Right renal cortex interstitium (tissue), 3 donors: ENCODE results near the gene TRAK1. TPM values are rescaled to one million over a fixed set of nuclear protein-coding genes. Genes with fewer than 3 reads are reported as not detected.
"Not testable (repeated sequence)": the region's sequence is repeated elsewhere in the genome, so short reads cannot be mapped to it uniquely, and the experiment has no call there.

ENCODE experiments used
- DNase-seq, 3 donors: peaks; one replicate each; pipeline ENCODE4 v3.0.0-alpha.2; 2013; ENCODE audit warnings: low read depth in 3 of 3, low spot score in 2 of 3
- polyA plus RNA-seq, 3 donors: library from polyadenylated mRNA; unstranded; fragments of 120-200 nt; gene quantifications; one replicate each; pipeline ENCODE4 v1.2.1, GENCODE V29; 2013; ENCODE audit not compliant: insufficient read length in 3 of 3

Gene TRAK1, protein sequence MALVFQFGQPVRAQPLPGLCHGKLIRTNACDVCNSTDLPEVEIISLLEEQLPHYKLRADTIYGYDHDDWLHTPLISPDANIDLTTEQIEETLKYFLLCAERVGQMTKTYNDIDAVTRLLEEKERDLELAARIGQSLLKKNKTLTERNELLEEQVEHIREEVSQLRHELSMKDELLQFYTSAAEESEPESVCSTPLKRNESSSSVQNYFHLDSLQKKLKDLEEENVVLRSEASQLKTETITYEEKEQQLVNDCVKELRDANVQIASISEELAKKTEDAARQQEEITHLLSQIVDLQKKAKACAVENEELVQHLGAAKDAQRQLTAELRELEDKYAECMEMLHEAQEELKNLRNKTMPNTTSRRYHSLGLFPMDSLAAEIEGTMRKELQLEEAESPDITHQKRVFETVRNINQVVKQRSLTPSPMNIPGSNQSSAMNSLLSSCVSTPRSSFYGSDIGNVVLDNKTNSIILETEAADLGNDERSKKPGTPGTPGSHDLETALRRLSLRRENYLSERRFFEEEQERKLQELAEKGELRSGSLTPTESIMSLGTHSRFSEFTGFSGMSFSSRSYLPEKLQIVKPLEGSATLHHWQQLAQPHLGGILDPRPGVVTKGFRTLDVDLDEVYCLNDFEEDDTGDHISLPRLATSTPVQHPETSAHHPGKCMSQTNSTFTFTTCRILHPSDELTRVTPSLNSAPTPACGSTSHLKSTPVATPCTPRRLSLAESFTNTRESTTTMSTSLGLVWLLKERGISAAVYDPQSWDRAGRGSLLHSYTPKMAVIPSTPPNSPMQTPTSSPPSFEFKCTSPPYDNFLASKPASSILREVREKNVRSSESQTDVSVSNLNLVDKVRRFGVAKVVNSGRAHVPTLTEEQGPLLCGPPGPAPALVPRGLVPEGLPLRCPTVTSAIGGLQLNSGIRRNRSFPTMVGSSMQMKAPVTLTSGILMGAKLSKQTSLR
- 10 to 100 TPM; 42.0 to 44.3 (median 43.4) TPM for polyA plus RNA-seq

DNA sequence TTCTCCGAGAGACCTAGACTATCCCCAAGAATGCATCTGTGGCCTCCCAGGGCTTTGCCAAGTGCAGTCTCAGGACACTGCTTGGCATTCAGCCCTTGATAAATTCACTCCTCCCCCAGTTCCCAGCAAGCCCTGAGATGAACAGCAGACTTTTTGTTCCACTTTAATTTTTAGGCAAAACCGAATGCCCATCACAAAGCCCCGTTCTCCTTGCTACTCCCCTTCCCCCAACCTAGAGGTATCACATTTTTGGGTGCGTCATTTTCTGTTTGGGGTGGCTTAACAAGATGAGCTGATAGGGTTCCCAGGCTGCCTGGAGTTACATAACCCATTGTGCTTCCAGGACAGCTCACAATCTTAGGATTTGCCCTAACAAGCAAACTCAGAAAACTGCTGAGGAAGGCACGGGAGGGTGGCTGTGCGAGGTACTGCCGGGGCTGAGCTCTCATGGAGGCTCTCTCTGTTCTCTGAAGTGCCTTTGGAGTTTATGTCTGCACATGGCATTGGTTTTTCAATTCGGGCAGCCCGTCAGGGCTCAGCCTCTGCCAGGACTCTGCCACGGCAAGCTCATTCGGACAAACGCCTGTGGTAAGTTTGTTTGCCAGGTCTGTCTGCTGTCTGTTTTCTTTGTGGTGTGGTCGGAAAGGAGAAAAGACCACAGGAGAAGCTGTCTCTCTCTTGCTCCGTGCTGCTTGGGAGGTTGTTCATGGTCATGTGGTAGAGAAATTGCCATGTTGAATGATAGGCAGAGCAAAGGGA is at the start of gene TRAK1:
Gene TRAK1 (plus strand): TSS at position 385 of the 759 bp plus-strand sequence. CDS start 113 bp downstream, at position 498.
- DNase-seq: no peak

DNA sequence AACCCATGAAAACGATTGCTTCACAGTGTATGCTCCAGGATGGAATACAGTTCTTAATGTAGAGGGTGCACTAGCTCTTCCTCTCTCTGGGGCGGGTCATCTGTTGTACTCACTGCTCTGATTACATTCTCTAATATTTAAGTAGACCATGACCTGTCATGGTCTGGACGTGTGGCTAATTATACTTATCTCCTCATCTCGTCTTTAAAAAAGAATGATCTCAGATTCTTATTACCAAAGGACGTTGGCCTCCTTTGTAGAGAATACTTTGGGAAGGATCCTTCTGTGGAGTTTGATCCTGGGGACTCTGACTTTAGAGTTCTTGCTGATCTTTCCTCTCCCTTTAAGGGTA is 48.4 kb upstream of the TRAK1 start:
- no peak for DNase-seq

DNA sequence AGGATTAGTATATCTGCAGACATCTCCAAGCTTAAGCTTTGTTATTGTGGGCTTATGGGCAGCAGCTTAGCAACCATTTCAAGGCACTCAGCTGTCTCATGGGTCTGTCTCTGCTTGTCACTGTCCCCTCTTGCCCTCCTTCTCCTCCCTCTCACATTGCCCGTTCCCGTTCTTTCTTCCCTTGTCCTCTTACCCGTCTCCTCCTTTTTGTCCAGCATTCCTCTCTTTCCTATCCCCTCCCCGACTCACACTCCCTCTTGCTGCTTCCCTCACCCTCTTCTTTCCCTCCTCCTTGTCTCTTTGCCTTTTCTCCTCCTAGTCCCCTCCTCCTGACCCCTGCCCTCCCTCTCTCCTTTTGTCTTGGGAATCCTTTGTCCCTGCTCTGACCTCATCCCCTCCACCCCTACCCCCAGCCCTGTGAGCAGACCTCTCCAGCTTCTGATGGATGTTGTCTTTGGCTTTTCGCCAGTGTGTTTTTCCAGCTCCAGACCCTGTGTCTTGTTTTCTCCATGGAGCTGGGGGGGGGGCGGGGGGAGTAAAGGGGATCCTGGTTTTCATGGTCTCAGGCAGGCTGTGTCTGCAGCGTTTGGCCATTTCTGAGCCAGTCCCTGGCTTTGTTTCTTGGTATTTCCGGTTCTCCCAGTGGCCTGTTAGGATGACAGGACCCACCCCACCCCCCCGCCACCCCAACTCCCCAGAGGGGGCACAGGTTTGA is 47.9 kb upstream of the TRAK1 start:
- DNase-seq: peak; percentile 86 to 89 (median 87)

DNA sequence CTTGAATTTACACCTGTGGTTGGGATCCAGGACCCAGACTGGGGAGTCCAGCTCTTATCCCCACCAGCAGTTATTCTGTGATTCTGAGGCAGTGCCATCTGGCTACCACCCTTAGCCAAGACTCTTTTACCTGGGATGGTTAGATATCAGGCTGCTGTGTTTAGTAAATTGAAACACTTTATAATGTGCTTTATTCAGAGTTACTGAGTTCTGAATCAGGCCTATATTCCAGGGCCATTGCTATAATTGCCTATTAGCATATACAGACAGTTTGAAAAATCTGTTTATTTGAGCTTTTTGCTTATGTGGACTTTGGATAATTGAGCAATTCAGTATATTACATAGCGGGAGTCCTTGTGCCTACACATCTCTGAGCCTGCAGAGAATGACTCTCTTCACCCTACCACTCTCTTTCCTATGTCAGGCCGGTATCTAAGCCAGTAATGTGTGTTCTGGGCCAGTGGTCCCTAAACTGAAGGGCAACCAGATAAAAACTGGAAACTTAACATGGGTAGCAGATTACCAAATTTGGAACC is 45.4 kb upstream of the TRAK1 start:
- no peak for DNase-seq

DNA sequence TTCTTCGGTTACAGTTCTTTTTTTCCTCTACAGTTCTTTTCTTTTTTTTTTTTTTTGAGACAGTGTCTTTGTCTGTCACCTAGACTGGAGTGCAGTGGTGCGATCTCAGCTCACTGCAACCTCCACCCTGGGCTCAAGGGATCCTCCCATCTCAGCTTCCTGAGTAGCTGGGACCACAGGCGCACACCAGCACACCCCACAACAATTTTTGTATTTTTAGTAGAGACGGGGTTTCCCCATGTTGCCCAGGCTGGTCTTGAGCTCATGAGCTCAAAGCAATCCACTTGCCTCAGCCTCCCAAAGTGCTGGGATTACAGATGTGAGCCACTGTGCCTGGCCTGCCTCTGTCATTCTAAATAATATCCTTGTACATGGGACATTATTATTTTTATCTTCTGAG is 42.6 kb upstream of the TRAK1 start:
- not testable (repeated sequence) for DNase-seq

DNA sequence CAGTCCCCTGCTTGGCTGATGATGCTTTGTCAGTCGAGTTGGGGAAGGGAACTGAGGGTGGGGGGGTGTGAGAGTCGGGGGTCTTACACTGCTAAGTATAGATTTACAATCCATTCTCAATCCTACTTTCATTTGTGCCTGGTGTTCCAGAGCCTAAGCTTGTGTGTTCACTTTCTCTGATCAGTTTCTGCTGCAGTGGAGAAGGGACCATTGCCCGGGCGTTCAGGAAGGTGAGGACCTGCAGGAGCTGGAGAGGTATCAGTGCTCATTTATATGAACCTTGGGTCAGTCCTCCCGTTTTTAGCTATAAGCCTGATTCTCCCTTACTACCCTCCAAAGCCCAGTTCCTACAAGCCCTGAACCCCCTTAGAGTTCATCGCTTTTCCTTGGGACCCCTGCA is 41.0 kb upstream of the TRAK1 start:
- no peak for DNase-seq

DNA sequence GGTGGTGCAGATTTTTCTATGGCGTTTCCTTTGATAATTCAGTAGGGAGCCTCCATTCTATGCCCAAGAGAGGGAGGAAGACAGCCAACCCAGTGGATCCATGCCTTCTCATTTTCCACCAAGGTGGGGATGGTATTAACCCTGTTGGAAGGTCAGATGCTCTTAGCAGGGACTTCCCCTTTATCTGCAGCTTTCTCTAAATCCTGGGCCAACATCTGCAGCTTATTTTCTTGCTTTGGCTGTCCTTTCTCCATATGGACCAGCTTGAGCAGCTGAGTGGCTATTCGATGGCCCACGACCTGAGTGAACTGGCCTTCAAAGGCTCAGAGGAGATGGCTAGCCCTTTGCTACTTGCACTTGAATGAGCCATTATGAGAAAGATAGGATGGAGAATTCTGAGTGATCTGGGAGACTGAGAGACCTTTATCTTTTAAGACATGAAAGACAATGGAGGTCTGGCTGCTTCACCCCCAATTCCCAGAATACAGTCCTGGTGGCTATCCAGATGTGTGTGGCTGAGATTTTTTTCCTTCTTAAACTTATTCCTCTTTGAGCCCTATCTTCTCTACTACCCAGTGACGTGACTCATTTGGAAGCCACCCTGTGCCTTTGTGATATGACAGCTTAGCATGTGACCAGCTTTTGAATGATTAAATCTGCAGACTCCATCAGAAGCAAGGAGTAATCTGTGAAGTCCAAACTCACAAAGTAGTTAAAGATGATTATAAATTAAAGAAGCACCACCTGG is 39.6 kb upstream of the TRAK1 start:
- no peak for DNase-seq

DNA sequence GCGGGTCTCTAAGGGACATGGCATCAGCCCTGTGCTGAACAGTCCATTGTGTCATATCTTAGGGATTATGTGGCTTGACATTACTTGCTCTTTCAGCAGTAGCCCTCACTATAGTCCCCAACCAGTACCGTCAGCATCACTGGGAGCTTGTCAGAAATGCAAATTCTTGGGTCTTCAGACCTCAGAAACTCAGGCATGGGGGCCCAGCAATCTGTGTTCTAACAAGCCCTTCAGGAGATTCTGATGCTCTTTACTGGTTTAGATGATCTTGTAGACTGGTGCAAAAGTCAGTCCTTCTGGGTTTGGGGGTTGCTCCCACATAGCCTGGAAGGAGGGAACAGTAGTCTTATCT is 39.0 kb upstream of the TRAK1 start:
- DNase-seq: no peak

DNA sequence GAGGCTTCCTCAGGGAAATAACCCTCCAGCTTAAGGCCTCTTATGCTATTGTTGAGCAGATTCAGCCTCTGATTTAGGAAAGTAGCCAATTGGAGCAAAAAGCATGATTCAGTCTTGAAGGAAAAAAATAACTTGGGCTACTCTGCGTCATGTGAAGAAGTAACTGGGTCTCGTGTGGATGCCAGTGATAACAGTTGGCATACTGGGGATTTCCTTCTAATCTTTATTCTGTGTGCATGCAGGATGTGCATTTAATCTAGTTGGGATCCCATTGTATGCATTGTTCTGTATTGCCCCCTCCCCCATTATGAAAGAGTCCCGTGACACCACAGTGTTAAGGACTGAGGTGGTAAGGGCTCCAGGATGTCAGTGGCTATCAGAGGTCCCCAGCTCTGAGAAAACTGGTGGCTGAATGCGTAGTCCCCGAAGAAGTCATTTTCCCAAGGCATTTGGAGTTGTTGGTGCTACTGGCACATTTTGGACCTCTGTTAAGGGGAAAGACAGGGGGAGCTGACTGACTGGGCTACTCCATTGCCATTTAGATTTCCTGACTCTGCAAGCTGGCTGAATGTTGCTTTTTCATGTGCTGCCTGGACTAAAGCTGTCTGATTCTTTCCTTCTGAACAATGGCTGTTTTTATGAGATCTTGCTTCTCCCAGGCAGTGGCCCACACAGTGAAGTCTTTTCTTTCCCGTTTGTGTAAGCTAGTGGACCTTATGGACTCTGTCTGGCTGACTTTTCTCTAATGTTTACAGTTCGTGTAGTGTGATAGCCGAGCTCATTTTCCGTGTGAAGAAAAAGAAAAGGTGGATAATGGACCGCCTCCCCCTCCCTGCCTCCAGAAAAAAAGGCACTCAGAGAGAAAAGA is 38.4 kb upstream of the TRAK1 start:
- DNase-seq: no peak

DNA sequence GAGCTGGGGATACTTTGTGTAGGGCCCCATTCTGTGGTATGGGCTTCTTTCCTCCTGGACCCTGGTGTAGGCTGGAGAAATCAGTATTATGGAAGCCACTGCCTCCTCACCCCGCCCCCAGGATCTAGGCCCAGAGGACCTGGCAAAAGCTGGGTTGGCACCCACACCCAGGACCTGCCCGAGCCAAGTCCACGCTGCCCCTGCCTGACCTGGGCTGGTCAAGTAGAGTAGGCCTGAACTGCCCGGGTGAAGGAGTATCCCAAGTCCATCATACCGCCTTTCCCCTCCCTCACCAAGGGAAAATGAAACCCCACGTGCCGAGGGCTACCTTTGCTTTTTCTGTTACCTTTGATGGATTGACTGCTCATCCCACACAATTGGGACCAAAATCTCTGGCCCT is 37.7 kb upstream of the TRAK1 start:
- DNase-seq: no peak

DNA sequence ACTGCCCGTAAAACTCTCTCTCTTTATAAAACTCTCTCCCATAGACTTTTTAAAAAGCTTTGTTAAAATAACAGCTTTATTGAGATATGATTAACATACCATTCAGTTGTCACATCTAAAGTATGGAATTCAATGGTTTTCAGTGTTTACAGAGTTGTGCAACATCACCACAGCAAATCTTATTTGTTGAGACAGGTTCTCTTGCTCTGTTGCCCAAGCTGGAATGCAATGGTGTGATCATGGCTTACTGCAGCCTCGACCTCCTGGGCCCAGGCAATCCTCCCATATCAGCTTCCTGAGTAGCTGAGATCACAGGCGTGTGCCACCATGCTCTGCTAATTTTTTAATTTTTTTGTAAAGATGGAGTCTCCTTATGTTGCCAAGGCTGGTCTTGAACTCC is 35.9 kb upstream of the TRAK1 start:
- DNase-seq: no peak

DNA sequence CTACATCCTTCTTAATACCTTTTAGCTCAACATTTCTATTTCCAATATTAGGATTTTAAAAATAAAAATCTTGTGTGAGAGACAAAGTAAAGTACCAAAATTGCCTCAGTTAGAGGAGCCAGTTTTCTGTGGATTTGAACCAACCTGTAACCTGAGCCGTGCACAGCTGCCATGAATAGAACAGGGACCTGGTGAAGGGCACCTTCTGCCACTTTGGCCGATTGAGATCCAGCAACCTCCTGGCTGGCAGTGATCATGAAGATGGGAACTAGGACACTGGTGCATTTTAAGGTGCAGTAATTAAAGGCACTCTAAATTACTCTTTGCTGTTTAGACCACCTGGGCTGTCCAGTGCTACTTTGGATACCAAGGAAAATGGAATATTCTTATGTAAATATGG is 34.3 kb upstream of the TRAK1 start:
- DNase-seq: no peak

DNA sequence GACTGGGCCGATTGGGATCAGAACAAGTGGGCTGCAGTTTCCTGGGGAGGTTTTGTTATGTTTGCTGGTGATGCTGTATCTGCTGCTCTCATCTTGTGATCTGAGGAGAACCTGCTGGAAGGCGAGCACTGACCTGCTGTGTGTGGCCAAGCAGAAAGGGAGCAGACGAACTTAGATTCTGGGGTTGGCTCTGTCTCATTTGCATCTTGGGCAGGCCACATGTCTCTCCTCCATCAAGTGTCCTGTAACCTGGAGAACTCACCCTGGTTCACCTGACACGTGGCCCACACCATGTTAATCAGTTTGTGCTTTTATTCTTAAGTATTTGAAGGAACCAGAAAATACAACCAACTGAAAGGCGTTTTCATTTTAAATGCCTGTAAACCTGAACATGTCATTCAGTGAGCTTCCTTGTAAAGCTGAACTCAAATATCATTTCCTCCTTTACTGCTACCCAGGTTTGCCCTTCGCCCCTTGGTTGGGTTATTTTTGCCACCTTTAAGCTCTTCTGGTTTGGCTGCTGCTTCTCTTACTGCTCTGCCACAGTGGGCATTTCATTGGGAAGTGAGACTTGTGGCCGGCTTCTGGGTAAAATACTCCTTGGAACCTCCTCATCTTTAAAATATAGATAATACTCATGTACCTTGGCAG is 33.5 kb upstream of the TRAK1 start:
- DNase-seq: no peak

DNA sequence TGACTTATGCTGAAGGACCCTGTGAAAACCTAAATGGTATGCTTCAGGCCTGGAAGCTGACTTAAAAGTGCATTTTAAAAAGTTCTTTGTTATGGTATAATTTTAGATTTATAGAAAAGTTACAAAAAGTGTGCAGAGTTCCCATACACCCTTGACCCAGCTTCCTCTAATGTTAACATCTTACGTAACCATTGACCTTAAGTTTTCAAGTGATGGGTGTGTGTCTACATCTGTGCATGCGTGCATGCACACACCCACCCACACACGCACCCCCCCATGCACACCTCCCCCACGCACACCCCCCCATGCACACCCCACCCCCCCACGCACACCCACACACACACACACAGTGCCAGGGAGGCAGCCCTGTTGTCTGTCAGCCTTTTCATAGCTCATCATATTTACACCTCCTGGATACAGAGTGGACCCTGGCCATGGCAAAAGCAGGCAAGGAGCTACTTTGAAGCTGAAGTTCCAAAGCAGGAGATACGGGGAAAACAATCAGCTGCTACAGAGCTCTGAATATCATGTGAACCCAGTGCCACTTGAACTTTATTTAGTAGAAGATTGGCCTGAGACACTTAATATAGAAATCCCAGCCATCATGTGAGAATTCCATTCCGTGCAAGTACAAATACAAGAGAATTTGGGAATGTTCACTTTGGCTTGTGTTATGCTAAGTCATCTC is 30.0 kb upstream of the TRAK1 start:
- no peak for DNase-seq

DNA sequence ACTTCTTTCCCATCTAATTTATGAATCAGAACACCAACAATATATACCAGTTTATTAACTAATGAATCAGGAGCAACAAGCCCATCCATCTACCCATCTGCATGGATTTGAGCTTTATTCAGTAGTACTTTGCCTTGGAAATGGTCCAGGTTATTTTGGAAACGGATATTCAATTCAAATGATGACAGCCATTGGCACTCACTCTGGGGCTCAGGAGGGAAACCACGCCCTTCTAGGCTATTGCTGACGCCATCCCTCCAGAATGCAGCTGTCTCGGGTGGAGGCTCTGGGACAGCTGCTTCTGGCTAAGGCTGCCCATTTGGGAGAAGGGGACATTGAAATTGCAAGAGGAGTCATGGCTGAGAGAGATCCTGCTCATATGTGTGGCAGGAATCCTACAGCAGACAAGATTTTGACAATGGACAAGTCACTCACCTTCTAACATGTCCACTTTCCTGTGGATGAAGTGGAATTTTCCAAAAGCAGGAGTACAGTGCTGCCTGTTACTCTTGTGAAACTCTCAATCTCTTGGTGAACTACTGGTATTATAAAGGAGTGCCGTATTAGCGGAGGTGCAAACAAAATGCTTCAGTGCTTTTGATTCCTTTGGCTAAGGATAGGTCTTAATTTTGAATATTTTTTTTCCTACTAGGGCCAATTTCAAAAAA is 29.3 kb upstream of the TRAK1 start:
- no peak for DNase-seq

DNA sequence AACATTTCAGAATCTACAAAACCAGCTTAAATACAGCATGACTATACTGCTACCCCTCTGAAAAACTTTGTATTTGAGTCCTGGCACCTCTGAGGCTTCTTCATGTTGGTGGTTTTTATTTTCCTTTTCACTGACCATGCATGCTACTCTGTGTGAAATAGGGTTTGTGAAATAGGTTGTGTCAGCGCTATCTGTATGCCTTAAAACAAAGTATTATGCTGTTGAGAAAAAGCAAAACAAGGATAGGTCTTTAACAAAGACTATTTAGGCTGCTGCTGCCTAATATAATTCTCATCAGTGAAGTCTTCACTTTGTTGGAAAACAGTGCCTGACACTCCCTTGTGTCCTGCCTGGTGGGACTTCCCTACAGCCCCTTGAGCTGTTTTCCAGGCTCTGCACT is 28.7 kb upstream of the TRAK1 start:
- DNase-seq: no peak

DNA sequence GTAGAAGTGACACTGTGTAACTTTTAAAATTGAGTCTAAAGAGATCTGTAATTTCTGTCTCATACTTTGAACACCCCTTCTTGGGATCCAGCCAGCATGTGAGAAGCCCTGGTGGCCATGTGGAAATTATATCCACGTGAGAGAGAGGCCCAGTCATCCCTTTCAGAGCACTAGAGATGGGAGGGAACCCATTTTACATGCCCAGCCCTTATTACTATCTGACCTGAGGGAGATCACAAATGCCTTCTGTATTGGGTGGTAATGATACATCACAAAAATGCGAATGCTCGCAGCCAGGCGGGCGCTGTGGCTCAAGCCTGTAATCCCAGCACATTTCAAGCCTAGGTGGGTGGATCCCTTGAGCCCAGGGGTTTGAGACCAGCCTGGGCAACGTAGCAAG is 27.3 kb upstream of the TRAK1 start:
- no peak for DNase-seq
